SK-N-MC (cell line): ENCODE results near the gene PCLO.

Experiments
- EZH2 ChIP-seq: fragments of 200-600 bp; sonication (generic); IDR thresholded peaks from one replicate; pipeline ENCODE4 v1.6.1; 2017; ENCODE audit warnings: antibody characterized with exemption
- POLR2AphosphoS5 ChIP-seq: IDR thresholded peaks from 2 replicates; pipeline ENCODE4 v1.6.1; 2012; ENCODE audit warnings: mild to moderate bottlenecking, low read depth, low read length, borderline replicate concordance

DNA sequence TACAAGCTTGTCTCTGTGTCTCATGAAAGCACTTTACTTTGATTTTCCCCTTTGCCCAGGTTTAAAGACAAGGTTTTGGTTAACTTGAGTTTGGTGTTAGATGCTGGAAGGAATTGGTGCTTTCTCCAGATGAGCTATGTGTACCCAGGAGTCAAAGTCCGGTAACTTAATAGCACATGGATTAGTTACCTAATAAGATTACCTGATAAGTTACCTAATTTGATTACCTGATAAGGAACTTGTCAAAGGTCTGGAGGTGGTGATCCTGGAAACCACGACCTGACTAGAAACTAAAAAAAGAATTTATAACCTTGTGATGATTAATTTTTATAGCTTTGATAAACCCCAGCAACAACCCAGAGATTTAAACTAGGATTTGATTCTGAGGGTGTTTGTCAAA is 449.2 kb downstream of the PCLO start:
- TF ChIP-seq EZH2 (no peak), POLR2AphosphoS5 (no peak)
